IMR-90 (cell line): ENCODE data around the gene DNASE2. TPM values are rescaled to one million over a fixed set of nuclear protein-coding genes. Genes with fewer than 3 reads are reported as not detected.

Source experiments
- ATAC-seq: fragments of 200-7000 bp; cut with Tn5 transposase; 2 replicates; pipeline ENCODE4 v1.9.1; 2020; ENCODE audit warnings: low read depth, mild to moderate bottlenecking, moderate library complexity
- BruUV-seq: library from RNA; stranded (reverse); fragments of 400-500 nt; replicated peaks from 2 replicates; lab custom pipeline; 2021; lab: Mats Ljungman, UMichigan
- CTCF ChIA-PET: fragments of 300-600 bp; formaldehyde crosslinking; extraction: SDS; loops from one replicate; lab custom pipeline; 2021; ENCODE audit warnings: antibody characterized with exemption; lab: Yijun Ruan, JAX
- POLR2A ChIA-PET: fragments of 300-600 bp; sonication (Branson Sonifier 250); formaldehyde crosslinking; loops from one replicate; lab custom pipeline; 2022; ENCODE audit warnings: antibody characterized with exemption; ENCODE audit not compliant: unreplicated experiment; lab: Charles Lee
- DNase-seq: peaks from one replicate; pipeline ENCODE4 v3.0.0; 2013
- H2AFZ ChIP-seq: replicated peaks from 2 replicates; pipeline ENCODE3; 2013; ENCODE audit warnings: low read length, mild to moderate bottlenecking; ENCODE audit not compliant: poor library complexity
- H2AK5ac ChIP-seq: 2 replicates; pipeline ENCODE4 v1.6.1; 2013; ENCODE audit warnings: low read depth, low read length, inconsistent platforms
- H2AK9ac ChIP-seq: replicated peaks from 2 replicates; pipeline ENCODE3; 2013; ENCODE audit warnings: mild to moderate bottlenecking, low read depth, low read length, moderate library complexity; ENCODE audit not compliant: poor library complexity
- H2BK120ac ChIP-seq: 2 replicates; pipeline ENCODE4 v1.6.1; 2013; ENCODE audit warnings: low read depth, low read length, inconsistent platforms
- H2BK15ac ChIP-seq: 3 replicates; pipeline ENCODE4 v1.6.1; 2013; ENCODE audit warnings: low read depth, low read length, inconsistent platforms
- H2BK20ac ChIP-seq: 2 replicates; pipeline ENCODE4 v1.6.1; 2013; ENCODE audit warnings: low read depth, mild to moderate bottlenecking, inconsistent platforms, low read length, moderate library complexity
- H2BK5ac ChIP-seq: 2 replicates; pipeline ENCODE4 v1.6.1; 2013; ENCODE audit warnings: mild to moderate bottlenecking, low read depth, low read length, inconsistent platforms; ENCODE audit not compliant: poor library complexity, severe bottlenecking
- H3K14ac ChIP-seq: replicated peaks from 2 replicates; pipeline ENCODE4 v1.6.1; 2013; ENCODE audit warnings: low read depth, low read length, inconsistent platforms
- H3K18ac ChIP-seq: 2 replicates; pipeline ENCODE4 v1.6.1; 2013; ENCODE audit warnings: low read depth, low read length, control low read depth
- H3K23ac ChIP-seq: 2 replicates; pipeline ENCODE4 v1.6.1; 2013; ENCODE audit warnings: low read depth, low read length, inconsistent platforms
- H3K27ac ChIP-seq: 2 replicates; pipeline ENCODE4 v1.5.1; 2013; ENCODE audit warnings: mild to moderate bottlenecking, control low read depth, low read length; ENCODE audit not compliant: insufficient read depth
- H3K27me3 ChIP-seq: 2 replicates; pipeline ENCODE4 v1.6.1; 2013; ENCODE audit warnings: low read length; ENCODE audit not compliant: control insufficient read depth, insufficient read depth
- H3K36me3 ChIP-seq: 2 replicates; pipeline ENCODE4 v1.6.1; 2013; ENCODE audit warnings: low read length, mixed read lengths; ENCODE audit not compliant: control insufficient read depth, insufficient read depth
- H3K4ac ChIP-seq: 2 replicates; pipeline ENCODE4 v1.6.1; 2013; ENCODE audit warnings: low read depth, low read length, inconsistent platforms
- H3K4me1 ChIP-seq: 2 replicates; pipeline ENCODE4 v1.6.1; 2013; ENCODE audit warnings: low read length, mixed read lengths; ENCODE audit not compliant: control insufficient read depth, insufficient read depth
- H3K4me2 ChIP-seq: 2 replicates; pipeline ENCODE4 v1.6.1; 2013; ENCODE audit warnings: low read depth, mild to moderate bottlenecking, control low read depth, low read length, moderate library complexity
- H3K4me3 ChIP-seq: 2 replicates; pipeline ENCODE4 v1.5.1; 2013; ENCODE audit warnings: low read depth, mild to moderate bottlenecking, control low read depth, low read length, moderate library complexity; ENCODE audit not compliant: insufficient read depth
- H3K56ac ChIP-seq: 2 replicates; pipeline ENCODE4 v1.6.1; 2013; ENCODE audit warnings: low read length, inconsistent platforms; ENCODE audit not compliant: insufficient read depth; ENCODE audit errors: extremely low read depth
- H3K79me1 ChIP-seq, 2 experiments: 2 replicates each; pipeline ENCODE4 v1.6.1; 2013; ENCODE audit warnings: low read length in 2 of 2, inconsistent platforms in 1 of 2, low read depth in 1 of 2
- H3K9ac ChIP-seq: 2 replicates; pipeline ENCODE4 v1.6.1; 2013; ENCODE audit warnings: low read depth, low read length, control low read depth
- H3K9me1 ChIP-seq: 2 replicates; pipeline ENCODE4 v1.6.1; 2013; ENCODE audit warnings: low read length, inconsistent platforms; ENCODE audit not compliant: insufficient read depth
- H3K9me3 ChIP-seq: 2 replicates; pipeline ENCODE4 v1.6.1; 2013; ENCODE audit warnings: low read length; ENCODE audit not compliant: control insufficient read depth, insufficient read depth
- H4K20me1 ChIP-seq: 2 replicates; pipeline ENCODE4 v1.6.1; 2013; ENCODE audit warnings: low read length, inconsistent platforms; ENCODE audit not compliant: insufficient read depth
- H4K5ac ChIP-seq: 2 replicates; pipeline ENCODE4 v1.6.1; 2013; ENCODE audit warnings: mild to moderate bottlenecking, low read depth, low read length, control low read depth
- H4K8ac ChIP-seq, 2 experiments: 2 replicates each; pipeline ENCODE4 v1.6.1; 2013; ENCODE audit warnings: low read depth in 2 of 2, low read length in 2 of 2, control low read depth in 1 of 2, inconsistent platforms in 1 of 2
- H4K91ac ChIP-seq: 2 replicates; pipeline ENCODE4 v1.6.1; 2013; ENCODE audit warnings: low read depth, low read length, inconsistent platforms; ENCODE audit not compliant: insufficient read depth
- BHLHE40 ChIP-seq: fragments of 150-350 bp; IDR thresholded peaks from 2 replicates; pipeline ENCODE4 v1.6.1; 2016; ENCODE audit warnings: mild to moderate bottlenecking, low read depth, low read length
- CHD1 ChIP-seq: IDR thresholded peaks from 2 replicates; pipeline ENCODE4 v1.6.1; 2012; ENCODE audit warnings: low read depth, low read length, improper control_type of control experiment
- CTCF ChIP-seq: conservative IDR thresholded peaks from 2 replicates; pipeline ENCODE4 v1.5.1; 2012; ENCODE audit warnings: mild to moderate bottlenecking, low read depth, low read length, improper control_type of control experiment
- FOS ChIP-seq: fragments of 150-350 bp; IDR thresholded peaks from 2 replicates; pipeline ENCODE4 v1.6.1; 2016; ENCODE audit warnings: low read depth, low read length
- MAFK ChIP-seq: IDR thresholded peaks from 2 replicates; pipeline ENCODE4 v1.6.1; 2012; ENCODE audit warnings: low read depth, low read length, improper control_type of control experiment
- MAZ ChIP-seq: IDR thresholded peaks from 2 replicates; pipeline ENCODE4 v1.6.1; 2012; ENCODE audit warnings: low read depth, mild to moderate bottlenecking, low read length, improper control_type of control experiment, moderate library complexity, borderline replicate concordance
- MXI1 ChIP-seq: IDR thresholded peaks from 2 replicates; pipeline ENCODE4 v1.6.1; 2012; ENCODE audit warnings: low read depth, mild to moderate bottlenecking, low read length, moderate library complexity, borderline replicate concordance
- NFE2L2 ChIP-seq: fragments of 150-350 bp; IDR thresholded peaks from 2 replicates; pipeline ENCODE4 v1.6.1; 2016; ENCODE audit warnings: low read depth, mild to moderate bottlenecking, low read length
- RAD21 ChIP-seq: IDR thresholded peaks from 2 replicates; pipeline ENCODE4 v1.6.1; 2012; ENCODE audit warnings: low read length, improper control_type of control experiment
- RCOR1 ChIP-seq: IDR thresholded peaks from 2 replicates; pipeline ENCODE4 v1.6.1; 2012; ENCODE audit warnings: mild to moderate bottlenecking, low read length, improper control_type of control experiment; ENCODE audit not compliant: insufficient replicate concordance
- RFX5 ChIP-seq: IDR thresholded peaks from 2 replicates; pipeline ENCODE4 v1.8.0; 2012; ENCODE audit warnings: low read depth, mild to moderate bottlenecking, low read length, moderate library complexity
- SMC3 ChIP-seq: fragments of 150-350 bp; IDR thresholded peaks from 2 replicates; pipeline ENCODE4 v1.6.1; 2016; ENCODE audit warnings: low read depth, mild to moderate bottlenecking, antibody characterized with exemption, low read length, moderate library complexity
- USF2 ChIP-seq: fragments of 150-350 bp; IDR thresholded peaks from 2 replicates; pipeline ENCODE4 v1.6.1; 2017; ENCODE audit warnings: mild to moderate bottlenecking, antibody characterized with exemption, low read length, low read depth
- WGBS, 2 experiments: methylation state at CpG; one replicate each; pipeline versions ENCODE4 v1.1.5 to v1.1.7; 2013; ENCODE audit warnings: missing lambda C conversion rate in 2 of 2; ENCODE audit not compliant: insufficient read length in 1 of 2; ENCODE audit errors: extremely low coverage in 2 of 2; 5-methylcytosine and 5-hydroxymethylcytosine counted together
- dilution Hi-C: fragments of 300-500 bp; cut with HindIII; formaldehyde crosslinking; loops from one replicate; pipeline ENCODE4 v1.14.3; 2018; ENCODE audit warnings: low sequenced_read_pairs; ENCODE audit not compliant: unreplicated experiment
- in situ Hi-C: fragments of 300-500 bp; cut with MboI; formaldehyde crosslinking; loops from 3 replicates; pipeline ENCODE4 v1.14.3; 2019; ENCODE audit warnings: low sequenced_read_pairs, inconsistent platforms, mixed read lengths
- intact Hi-C: fragments of 100-400 bp; cut with micrococcal nuclease; formaldehyde crosslinking; loops from 2 replicates; pipeline ENCODE4 v1.10.0; 2022
- polyA plus RNA-seq, 3 experiments: library from polyadenylated mRNA; depleted of rRNA; stranded (reverse); fragments of >200 nt; gene quantifications; 2 replicates each; pipeline ENCODE4 v1.2.3, GENCODE V29; 2012; ENCODE audit warnings: low replicate concordance in 1 of 3
- total RNA-seq: library from RNA; depleted of rRNA; stranded (reverse); fragments of >200 nt; gene quantifications from 2 replicates; pipeline ENCODE4 v1.2.3, GENCODE V29; 2012
- TF ChIP-seq, protein P1 (sequence below): fragments of 150-350 bp; IDR thresholded peaks from 2 replicates; pipeline ENCODE4 v1.6.1; 2016; ENCODE audit warnings: low read depth, mild to moderate bottlenecking, low read length, moderate library complexity, borderline replicate concordance

DNASE2 gene
- total and polyA plus RNA-seq, 2 of the 4 experiments (the other 2 are of a cell fraction), result 9.5 to 31.1 TPM

- Histone ChIP-seq H2BK20ac (no peak overlapping the region), H3K4ac (no peak overlapping the region), H3K4me3 (no peak overlapping the region), H2AK9ac (no peak overlapping the region), H3K9ac (no peak overlapping the region), H2BK120ac (no peak overlapping the region), H3K36me3 (no peaks in the 10 kb centered on the region), H3K4me2 (no peak overlapping the region), H3K4me1 (peaks cover 4% of the 10 kb centered on the region; the same call in 1 of the 2 replicates), H3K14ac (no peak overlapping the region), H3K27me3 (peaks cover 65% of the 10 kb centered on the region), H4K8ac (no peak overlapping the region), H3K56ac (no peak overlapping the region), H4K5ac (no peak overlapping the region), H4K20me1 (peaks cover 21% of the 10 kb centered on the region), H3K23ac (no peak overlapping the region), H2AK5ac (no peak overlapping the region), H3K79me1 (no peaks in the 10 kb centered on the region), H3K27ac (no peak overlapping the region), H3K9me3 (no peaks in the 10 kb centered on the region; the same call in 1 of the 2 replicates), H3K18ac (no peak overlapping the region), H2BK15ac (no peak overlapping the region), H3K9me1 (peaks cover 11% of the 10 kb centered on the region; the same call in 1 of the 2 replicates), H4K91ac (no peak overlapping the region), H2BK5ac (no peak overlapping the region), H2AFZ (peak overlapping the region; percentile 51)
- intact Hi-C loops, result no loop called here
- BruUV-seq, result no TSS peak
- in situ Hi-C loops, result loop anchor here (5.0 kb wide), 1 partner anchor 63 kb away; no protein-coding TSS in a partner anchor
- no peak for ATAC-seq
- WGBS, 2 experiments, result 0% methylated on average over 11 of the region's 39 CpGs; no CpG with 5 or more reads in 1 of the 2 experiments
- dilution Hi-C loops, result no loop called here
- no peak for DNase-seq
- POLR2A ChIA-PET, result no interaction called here
- CTCF ChIA-PET, result interaction anchor here (0.5 to 0.9 kb wide), 2 partner anchors 12 to 33 kb away, joined by 3 read pairs; partner anchors contain the start of genes PRDX2 and THSD8
- TF ChIP-seq RCOR1, result no peak
- TF ChIP-seq MAZ, result no peak
- TF ChIP-seq NFE2L2, result no peak
- no peak for TF ChIP-seq CTCF
- TF ChIP-seq BHLHE40, result no peak
- TF ChIP-seq FOS, result no peak
- TF ChIP-seq, protein P1, sequence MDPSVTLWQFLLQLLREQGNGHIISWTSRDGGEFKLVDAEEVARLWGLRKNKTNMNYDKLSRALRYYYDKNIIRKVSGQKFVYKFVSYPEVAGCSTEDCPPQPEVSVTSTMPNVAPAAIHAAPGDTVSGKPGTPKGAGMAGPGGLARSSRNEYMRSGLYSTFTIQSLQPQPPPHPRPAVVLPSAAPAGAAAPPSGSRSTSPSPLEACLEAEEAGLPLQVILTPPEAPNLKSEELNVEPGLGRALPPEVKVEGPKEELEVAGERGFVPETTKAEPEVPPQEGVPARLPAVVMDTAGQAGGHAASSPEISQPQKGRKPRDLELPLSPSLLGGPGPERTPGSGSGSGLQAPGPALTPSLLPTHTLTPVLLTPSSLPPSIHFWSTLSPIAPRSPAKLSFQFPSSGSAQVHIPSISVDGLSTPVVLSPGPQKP, result no peak
- TF ChIP-seq CHD1, result no peak
- TF ChIP-seq RFX5, result no peak
- no peak for TF ChIP-seq USF2
- no peak for TF ChIP-seq SMC3
- TF ChIP-seq MAFK, result no peak
- no peak for TF ChIP-seq MXI1
- TF ChIP-seq RAD21, result no peak
These were observed 46.1 kb downstream of the DNASE2 start for GRCh38 chr19:12834976-12835757.
